Activated CD8-positive, alpha-beta memory T cell treated with anti-CD3 and anti-CD28 coated beads, Interleukin-2, amount 50 U/mL, for 1 hour (primary cell): ENCODE data around the gene HSPA1L.
A peak's percentile ranks its signal among the peaks of the same experiment; 100 is the strongest.
"Not testable (repeated sequence)": the region's sequence is repeated elsewhere in the genome, so short reads cannot be mapped to it uniquely, and the experiment has no call there.

Experiments used
- DNase-seq: peaks from one replicate; pipeline ENCODE4 v3.0.0-alpha.2; 2020; ENCODE audit errors: extremely low read depth

Gene HSPA1L

GRCh38 chr6:31813465-31813849, 1.6 kb downstream of the HSPA1L start:
- DNase-seq: no peak

- DNase-seq: no peak
Measured at GRCh38 chr6:31811645-31812044, 3.4 kb downstream of the HSPA1L start.

GRCh38 chr6:31808599-31808998, 6.5 kb downstream of the HSPA1L start:
- not testable (repeated sequence) for DNase-seq

GRCh38 chr6:31806470-31807272, 8.4 kb downstream of the HSPA1L start, which contains the start of gene LSM2:
LSM2 (minus strand) TSS chr6:31806966; CDS start chr6:31806757, 209 bp downstream.
- DNase-seq: peak; percentile 94

- no peak for DNase-seq
Measured at GRCh38 chr6:31805939-31806469, 9.1 kb downstream of the HSPA1L start.

- not testable (repeated sequence) for DNase-seq
Measured at GRCh38 chr6:31801031-31801927, 13.8 kb downstream of the HSPA1L start.

- DNase-seq: no peak
Measured at GRCh38 chr6:31799781-31800180, 15.3 kb downstream of the HSPA1L start.

GRCh38 chr6:31797588-31797987, 17.5 kb downstream of the HSPA1L start:
- no peak for DNase-seq

GRCh38 chr6:31796993-31797385, 18.1 kb downstream of the HSPA1L start:
- no peak for DNase-seq

- peak; percentile 46 for DNase-seq
Measured at GRCh38 chr6:31795616-31796298, 19.3 kb downstream of the HSPA1L start, which contains the start of gene VARS1. VARS1 (minus strand) TSS chr6:31795752; CDS start chr6:31795217, 535 bp downstream.

GRCh38 chr6:31794866-31795615, 20.0 kb downstream of the HSPA1L start:
- DNase-seq: no peak

- no peak for DNase-seq
Measured at GRCh38 chr6:31794294-31794865, 20.7 kb downstream of the HSPA1L start.

GRCh38 chr6:31793927-31794245, 21.2 kb downstream of the HSPA1L start:
- not testable (repeated sequence) for DNase-seq

- DNase-seq: no peak
Measured at GRCh38 chr6:31792761-31793171, 22.3 kb downstream of the HSPA1L start.

- no peak for DNase-seq
Measured at GRCh38 chr6:31792090-31792374, 23.1 kb downstream of the HSPA1L start.

GRCh38 chr6:31791324-31792089, 23.6 kb downstream of the HSPA1L start:
- no peak for DNase-seq

- DNase-seq: no peak
Measured at GRCh38 chr6:31785475-31785874, 29.6 kb downstream of the HSPA1L start.

GRCh38 chr6:31784098-31784925, 30.8 kb downstream of the HSPA1L start:
- DNase-seq: no peak

- no peak for DNase-seq
Measured at GRCh38 chr6:31782126-31782855, 32.8 kb downstream of the HSPA1L start.
